HG03521 (cell line): ENCODE measurements around the gene PROB1.
"Not testable (repeated sequence)": the region's sequence is repeated elsewhere in the genome, so short reads cannot be mapped to it uniquely, and the experiment has no call there.

Experiments
- ATAC-seq: cut with Tn5 transposase; IDR thresholded peaks from one replicate; pipeline ENCODE4 v1.9.1; 2021; ENCODE audit warnings: mild to moderate bottlenecking, moderate library complexity; ENCODE audit not compliant: unreplicated experiment

The PROB1 gene

DNA sequence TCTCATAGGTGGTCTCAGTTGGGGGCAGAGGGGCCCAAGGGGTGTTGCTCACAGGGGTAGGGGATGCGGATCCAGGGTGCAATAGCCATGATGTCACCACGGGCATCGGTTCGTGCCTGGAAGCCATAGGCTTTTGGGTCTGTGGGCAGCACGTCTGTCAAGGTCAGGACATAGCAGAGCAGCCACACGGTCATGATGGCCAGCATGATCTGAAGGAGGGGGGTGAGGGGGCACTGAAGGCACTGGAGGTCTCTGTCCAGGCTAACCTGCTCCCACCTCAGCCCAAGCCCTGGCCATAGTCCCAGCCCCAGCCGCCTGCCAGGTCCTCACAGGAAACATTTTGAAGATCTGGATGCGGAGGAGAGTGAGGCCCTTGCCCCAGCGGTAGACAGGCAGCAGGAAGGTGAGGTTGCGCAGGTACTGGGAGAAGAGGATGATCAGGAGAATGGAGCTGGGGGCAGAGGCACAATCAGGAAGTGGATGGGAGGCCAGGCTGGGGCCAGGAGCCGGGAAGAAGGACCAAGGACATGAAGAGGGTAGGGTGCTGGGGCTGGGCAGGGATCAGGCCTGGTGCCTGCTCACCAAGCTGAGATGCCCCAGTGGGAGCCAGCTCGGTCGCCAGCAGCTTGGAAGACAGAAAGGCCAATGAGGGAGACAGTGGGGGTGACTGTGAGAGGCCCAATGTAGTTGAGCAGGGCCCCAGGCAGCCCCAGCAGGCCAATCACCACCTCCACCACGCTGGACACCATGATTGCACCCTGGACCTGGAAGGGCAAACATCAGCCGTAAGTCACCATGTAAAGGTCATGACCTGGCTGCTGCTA is 15.1 kb downstream of the PROB1 start:
- no peak for ATAC-seq

DNA sequence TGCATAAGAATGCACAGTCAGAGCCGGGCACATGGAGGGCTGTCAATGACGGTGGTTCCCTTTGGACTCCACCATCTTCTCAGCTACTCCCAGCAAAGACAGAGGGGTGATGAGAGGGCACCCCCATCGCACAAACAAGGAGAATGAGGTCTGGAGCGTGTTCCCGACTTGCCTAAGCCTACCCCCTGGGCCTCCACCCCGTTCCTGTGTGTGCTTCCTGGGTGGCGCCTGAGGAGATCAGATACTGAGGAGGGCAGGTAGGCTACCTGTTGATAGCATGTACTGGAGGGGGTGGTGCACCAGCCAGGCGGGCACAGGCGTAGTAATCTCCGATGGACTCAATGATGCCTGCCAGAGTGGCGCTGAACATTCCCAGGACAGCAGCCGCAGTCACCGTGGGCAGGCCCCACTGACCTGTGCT is 16.0 kb downstream of the PROB1 start:
- no peak for ATAC-seq

DNA sequence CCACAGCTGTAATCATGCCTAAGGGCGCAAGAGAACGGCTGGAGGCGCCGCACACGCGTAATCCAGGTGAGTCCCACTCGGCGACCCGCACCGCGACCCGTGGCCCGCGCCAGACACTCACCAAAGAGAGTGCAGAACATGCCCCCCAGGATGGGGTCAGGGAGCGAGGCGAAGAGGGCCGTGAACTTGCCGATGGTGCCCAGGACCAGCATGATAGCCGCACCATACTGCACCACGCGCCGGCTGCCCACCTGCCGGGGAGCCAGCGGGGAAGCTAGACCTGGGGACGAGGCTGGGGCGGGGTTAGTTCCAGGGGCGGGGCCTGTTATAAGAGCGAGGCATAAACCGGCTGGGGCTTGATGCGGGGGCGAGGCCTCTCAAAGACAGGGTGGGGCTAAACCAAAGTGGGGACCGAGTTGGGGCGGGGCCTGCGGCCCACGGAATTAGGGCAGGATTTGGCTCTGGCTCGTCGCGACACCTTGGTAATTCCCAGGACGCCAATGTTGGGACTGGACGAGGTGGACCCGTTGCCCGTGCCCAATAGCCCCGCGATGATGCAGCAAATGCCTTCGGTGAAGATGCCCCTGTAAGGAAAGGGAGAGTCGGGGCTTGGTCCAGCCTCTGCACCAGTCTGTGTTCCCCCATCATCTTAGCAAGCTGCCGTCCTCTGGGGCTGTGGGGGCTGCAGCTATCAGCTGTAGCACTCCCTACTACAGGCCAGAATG is 16.6 kb downstream of the PROB1 start:
- no peak for ATAC-seq

DNA sequence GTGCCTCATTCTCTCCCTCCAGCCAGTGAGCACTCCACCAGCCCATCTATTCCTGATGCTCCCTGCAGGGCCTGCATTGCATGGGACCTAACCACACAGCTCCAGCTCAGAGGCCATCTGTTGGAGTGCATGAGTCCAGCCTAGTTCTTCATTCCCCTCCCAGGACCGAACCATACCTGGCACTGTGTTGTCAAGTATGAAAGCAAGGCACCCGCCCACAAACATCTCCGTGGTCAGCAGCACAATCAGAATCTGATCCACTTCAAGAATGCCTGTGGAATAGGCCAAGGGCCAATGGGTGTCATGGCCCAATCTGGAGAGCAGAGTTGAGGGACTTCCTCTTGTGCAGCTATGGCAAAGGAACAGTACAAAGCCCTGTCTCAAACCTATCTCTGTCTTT is 17.7 kb downstream of the PROB1 start:
- ATAC-seq, result no peak

GRCh38 chr5:139376364-139376763 is 18.5 kb downstream of the PROB1 start:
- no peak for ATAC-seq

DNA sequence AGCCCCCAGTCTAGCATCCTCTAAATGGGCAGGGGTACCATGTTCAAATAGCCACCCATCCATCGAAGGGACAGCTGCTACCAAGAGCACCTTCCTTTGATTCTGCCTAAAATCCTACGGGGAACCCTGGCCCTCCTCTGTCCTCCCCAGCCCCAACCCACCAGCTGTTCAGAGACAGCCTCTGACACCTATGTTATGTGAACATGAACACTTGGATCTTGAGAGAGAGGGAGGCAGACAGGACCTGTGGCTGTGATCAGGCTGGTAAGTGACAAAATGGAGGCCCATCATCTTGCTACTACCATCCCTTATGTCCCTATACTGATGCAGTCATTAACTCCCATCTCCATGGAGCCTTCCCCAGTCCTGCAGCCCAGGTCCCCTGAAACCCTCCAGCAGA is 20.0 kb downstream of the PROB1 start:
- ATAC-seq, result no peak

GRCh38 chr5:139371482-139372435 is 23.1 kb downstream of the PROB1 start:
- no peak for ATAC-seq

GRCh38 chr5:139369181-139369580 is 25.7 kb downstream of the PROB1 start:
- ATAC-seq, result no peak

DNA sequence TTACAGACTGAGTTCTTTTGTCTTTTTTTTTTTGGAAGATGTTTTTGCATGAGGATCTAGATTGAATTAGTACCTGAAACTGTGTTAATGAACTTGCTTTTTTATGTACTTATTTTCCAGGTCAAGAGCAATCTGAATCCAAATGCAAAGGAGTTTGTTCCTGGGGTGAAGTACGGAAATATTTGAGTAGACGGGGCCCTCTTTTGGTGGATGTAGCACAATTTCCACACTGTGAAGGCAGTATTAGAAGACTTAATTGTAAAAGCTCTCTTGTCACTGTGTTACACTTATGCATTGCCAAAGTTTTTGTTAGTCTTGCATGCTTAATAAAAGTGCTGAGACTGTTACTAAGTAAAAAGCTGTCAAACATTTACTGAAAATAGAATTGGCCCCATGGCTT is 26.3 kb downstream of the PROB1 start:
- ATAC-seq, result no peak

DNA sequence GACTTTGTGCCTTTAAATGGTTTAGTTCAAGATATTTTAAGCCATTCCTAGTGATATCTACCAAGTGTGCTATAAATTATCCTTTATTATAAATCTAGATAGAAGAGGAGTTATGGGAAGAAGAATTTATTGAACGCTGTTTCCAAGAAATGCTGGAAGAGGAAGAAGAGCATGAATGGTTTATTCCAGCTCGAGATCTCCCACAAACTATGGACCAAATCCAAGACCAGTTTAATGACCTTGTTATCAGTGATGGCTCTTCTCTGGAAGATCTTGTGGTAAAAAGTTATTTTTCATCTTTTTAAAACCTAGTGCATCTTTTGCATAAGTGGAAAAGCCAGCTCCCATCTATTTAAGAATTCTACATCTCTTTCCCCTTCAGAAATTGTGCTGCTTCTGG is 30.4 kb downstream of the PROB1 start:
- no peak for ATAC-seq

DNA sequence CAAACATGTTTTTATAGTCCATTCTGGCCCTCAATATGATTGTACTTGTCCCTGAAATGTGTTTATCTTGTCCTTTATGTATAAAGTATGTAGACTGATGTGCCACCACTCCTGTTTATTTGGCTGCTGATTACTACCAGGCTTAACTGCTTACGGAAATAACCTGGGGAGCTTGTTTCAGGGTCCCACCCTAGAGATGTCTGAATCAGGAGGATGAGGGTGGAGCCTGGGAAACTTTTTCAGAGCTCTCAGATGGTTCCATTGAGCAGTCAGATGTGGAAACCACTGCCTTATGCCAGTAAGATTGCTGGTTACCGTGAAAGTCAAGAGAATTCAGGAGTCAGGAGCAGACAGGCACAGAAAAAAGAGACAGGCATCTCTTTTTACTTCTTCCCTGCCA is 31.0 kb downstream of the PROB1 start:
- ATAC-seq, result no peak

DNA sequence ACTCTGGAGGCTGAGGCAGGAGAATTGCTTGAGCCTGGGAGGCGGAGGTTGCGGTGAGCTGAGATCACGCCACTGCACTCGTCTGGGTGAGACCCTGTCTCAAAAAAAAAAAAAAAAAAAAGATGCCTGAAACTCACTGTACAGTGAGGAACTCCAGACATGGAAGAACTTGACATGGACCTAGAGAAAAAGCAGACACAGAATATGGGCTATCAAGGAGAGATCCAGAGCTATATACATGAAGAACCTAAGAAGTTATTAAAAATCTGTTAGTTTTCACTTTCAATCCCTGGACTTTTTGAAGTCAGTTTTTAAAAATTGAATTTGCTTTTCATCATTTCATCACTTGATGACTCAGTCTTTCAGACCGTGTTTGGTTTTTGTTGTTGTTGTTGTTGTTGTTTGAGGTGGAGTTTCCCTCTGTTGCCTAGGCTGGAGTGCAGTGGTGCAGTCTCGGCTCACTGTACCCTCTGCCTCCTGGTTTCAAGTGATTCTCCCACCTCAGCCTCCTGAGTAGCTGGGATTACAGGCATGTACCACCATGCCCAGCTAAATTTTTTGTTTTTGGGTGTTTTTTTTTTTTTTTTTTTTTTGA is 33.0 kb downstream of the PROB1 start:
- ATAC-seq, result no peak

DNA sequence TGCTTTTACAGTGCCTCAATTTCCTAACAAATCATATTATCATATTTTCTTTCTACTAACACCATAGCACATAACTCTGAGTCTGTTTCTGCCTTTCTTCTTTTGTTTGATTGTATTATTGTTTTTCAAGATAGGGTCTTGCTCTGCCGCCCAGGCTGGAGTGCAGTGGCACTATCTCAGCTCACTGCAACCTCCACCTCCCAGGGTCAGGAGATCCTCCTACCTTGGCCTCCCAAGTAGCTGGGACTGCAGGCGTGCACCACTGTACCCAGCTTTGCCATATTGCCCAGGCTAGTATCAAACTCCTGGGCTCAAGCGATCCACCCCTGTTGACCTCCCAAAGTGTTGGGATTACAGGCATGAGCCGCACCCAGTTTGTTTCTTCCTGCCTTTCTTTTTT is 34.5 kb downstream of the PROB1 start:
- ATAC-seq, result no peak

DNA sequence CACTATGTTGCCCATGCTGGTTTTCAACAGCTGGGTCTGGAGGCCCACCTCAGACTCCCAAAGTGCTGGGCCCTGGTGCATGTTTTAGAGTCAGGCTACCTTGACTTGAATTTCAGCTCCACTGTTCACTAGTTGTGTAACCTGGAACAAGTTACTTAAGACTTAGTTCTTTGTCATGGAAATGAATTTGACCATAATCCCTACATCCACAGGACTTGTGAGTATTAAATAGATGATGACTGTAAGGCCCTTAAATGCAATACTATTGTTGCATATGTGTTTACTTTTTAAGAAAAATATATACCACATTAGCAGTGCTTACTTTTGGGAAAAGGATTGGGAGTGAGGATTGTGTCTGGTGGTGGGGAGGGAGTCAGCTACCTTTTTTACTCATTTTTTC is 36.8 kb downstream of the PROB1 start:
- ATAC-seq, result no peak

DNA sequence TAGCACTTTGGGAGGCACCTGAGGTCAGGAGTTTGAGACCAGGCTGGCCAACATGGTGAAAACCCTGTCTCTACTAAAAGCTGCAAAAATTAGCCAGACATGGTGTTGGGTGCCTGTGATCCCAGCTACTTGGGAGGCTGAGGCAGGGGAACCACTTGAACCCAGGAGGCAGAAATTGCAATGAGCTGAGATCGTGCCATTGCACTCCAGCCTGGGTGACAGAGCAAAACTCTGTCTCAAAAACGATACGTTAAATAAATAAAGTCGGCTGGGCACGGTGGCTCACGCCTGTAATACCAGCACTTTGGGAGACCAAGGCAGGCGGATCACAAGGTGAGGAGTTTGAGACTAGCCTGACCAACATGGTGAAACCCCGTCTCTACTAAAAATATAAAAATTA is 39.0 kb downstream of the PROB1 start:
- not testable (repeated sequence) for ATAC-seq

GRCh38 chr5:139354186-139354585 is 40.7 kb downstream of the PROB1 start:
- no peak for ATAC-seq

DNA sequence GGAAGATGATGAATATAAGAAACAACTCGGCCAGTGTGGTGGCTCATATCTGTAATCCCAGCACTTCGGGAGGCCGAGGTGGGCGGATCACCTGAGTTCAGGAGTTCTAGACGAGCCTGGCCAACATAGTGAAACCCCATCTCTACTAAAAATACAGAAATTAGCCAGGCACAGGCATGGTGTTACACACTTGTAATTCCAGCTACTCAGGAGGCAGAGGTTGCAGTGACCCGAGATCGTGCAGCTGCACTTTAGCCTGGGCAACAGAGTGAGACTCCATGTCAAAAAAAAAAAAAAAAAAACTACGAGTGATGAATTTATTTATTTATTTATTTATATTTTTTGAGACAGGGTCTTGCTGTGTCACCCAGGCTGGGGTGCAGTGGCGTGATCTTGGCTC is 47.0 kb downstream of the PROB1 start:
- ATAC-seq, result not testable (repeated sequence)

GRCh38 chr5:139345442-139345841 is 49.5 kb downstream of the PROB1 start:
- not testable (repeated sequence) for ATAC-seq

GRCh38 chr5:139344177-139344576 is 50.7 kb downstream of the PROB1 start:
- ATAC-seq, result no peak

DNA sequence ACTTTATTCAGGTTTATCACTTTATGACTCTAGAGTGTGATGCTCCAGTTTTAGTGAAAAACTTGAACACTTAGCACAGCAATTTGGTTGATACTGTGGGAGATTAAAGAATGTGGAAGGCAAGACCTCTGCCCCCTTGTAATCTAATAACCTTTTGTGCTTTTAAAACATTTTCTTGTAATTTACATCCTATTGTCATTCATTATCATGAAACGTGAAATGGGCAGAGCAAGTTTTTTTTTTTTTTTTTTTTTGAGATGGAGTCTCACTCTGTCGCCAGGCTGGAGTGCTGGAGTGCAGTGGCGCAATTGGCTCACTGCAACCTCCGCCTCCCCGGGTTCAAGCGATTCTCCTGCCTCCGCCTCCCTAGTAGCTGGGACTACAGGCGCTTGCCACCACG is 51.4 kb downstream of the PROB1 start:
- no peak for ATAC-seq

DNA sequence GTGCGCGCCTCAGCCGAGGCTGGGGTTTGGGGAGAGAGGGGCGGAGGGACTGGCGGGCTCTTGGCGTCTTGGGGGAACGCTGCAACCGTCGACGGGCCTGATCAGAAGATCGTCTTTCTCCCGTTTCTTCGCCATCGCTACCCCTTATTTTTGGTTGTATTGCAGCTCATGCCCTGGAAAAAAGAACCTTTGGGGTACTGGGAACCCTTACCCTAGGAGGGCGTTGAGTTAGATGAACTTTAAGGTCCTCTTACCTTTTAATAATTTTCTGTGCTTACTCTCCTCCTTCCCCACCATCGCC is 52.5 kb downstream of the PROB1 start:
- peak; percentile 44 for ATAC-seq
